SK-N-SH treated with all-trans-retinoic acid at 6 μM for 48 hours (cell line): ENCODE results near the gene ZCCHC14.

Source experiments
- ATAC-seq: fragments of 200-7000 bp; cut with Tn5 transposase; 3 replicates; pipeline ENCODE4 v1.9.1; 2020; ENCODE audit warnings: mild to moderate bottlenecking, moderate library complexity
- ARNTL ChIP-seq: fragments of 450-650 bp; formaldehyde crosslinking; IDR thresholded peaks from 2 replicates; pipeline ENCODE4 v1.5.0; 2020; ENCODE audit warnings: low read depth, mild to moderate bottlenecking, moderate library complexity, borderline replicate concordance
- BACH2 ChIP-seq: fragments of 250-450 bp; sonication (Bioruptor Pico); IDR thresholded peaks from 2 replicates; pipeline ENCODE4 v1.9.0; 2021; ENCODE audit warnings: mild to moderate bottlenecking, borderline replicate concordance
- CSDC2 ChIP-seq: fragments of 250-450 bp; sonication (Bioruptor Pico); IDR thresholded peaks from 2 replicates; pipeline ENCODE4 v1.5.0; 2020; ENCODE audit warnings: mild to moderate bottlenecking, moderate library complexity
- ESRRG ChIP-seq: fragments of 250-450 bp; sonication (Bioruptor Pico); IDR thresholded peaks from 2 replicates; pipeline ENCODE4 v1.6.1; 2021; ENCODE audit warnings: mild to moderate bottlenecking
- ISL1 ChIP-seq: fragments of 250-450 bp; sonication (Bioruptor Pico); IDR thresholded peaks from 2 replicates; pipeline ENCODE4 v2.1.2; 2022; ENCODE audit warnings: mild to moderate bottlenecking, moderate library complexity
- OSR1 ChIP-seq: fragments of 250-450 bp; sonication (Bioruptor Pico); IDR thresholded peaks from 2 replicates; pipeline ENCODE4 v1.8.0; 2022; ENCODE audit warnings: moderate library complexity, mild to moderate bottlenecking, inconsistent platforms
- RARB ChIP-seq: fragments of 250-450 bp; sonication (Bioruptor Pico); IDR thresholded peaks from 2 replicates; pipeline ENCODE4 v1.8.0; 2021; ENCODE audit warnings: mild to moderate bottlenecking, moderate library complexity
- SNAI2 ChIP-seq: fragments of 250-450 bp; sonication (Bioruptor Pico); IDR thresholded peaks from 2 replicates; pipeline ENCODE4 v1.5.0; 2020; ENCODE audit warnings: mild to moderate bottlenecking, moderate library complexity
- TCF4 ChIP-seq: fragments of 250-450 bp; sonication (Bioruptor Pico); IDR thresholded peaks from 2 replicates; pipeline ENCODE4 v1.8.0; 2021; ENCODE audit warnings: mild to moderate bottlenecking, moderate library complexity, borderline replicate concordance
- ZFP3 ChIP-seq: fragments of 250-450 bp; sonication (Bioruptor Pico); IDR thresholded peaks from 2 replicates; pipeline ENCODE4 v1.5.0; 2020; ENCODE audit warnings: mild to moderate bottlenecking, moderate library complexity
- ZFP30 ChIP-seq: fragments of 450-650 bp; formaldehyde crosslinking; IDR thresholded peaks from 2 replicates; pipeline ENCODE4 v1.5.0; 2022; ENCODE audit warnings: mild to moderate bottlenecking, moderate library complexity
- ZNF565 ChIP-seq: fragments of 450-650 bp; formaldehyde crosslinking; conservative IDR thresholded peaks from 2 replicates; pipeline ENCODE4 v1.5.0; 2020; ENCODE audit warnings: low read depth, mild to moderate bottlenecking, moderate library complexity
- ZNF70 ChIP-seq: fragments of 450-650 bp; formaldehyde crosslinking; IDR thresholded peaks from 2 replicates; pipeline ENCODE4 v1.5.0; 2020; ENCODE audit warnings: mild to moderate bottlenecking, moderate library complexity
- ZNF8 ChIP-seq: fragments of 450-650 bp; formaldehyde crosslinking; IDR thresholded peaks from 2 replicates; pipeline ENCODE4 v1.5.0; 2020; ENCODE audit warnings: mild to moderate bottlenecking, moderate library complexity
- TF ChIP-seq, protein P1 (sequence below): fragments of 250-450 bp; sonication (Bioruptor Pico); IDR thresholded peaks from 2 replicates; pipeline ENCODE4 v1.8.0; 2021; ENCODE audit warnings: low read depth, mild to moderate bottlenecking, moderate library complexity, borderline replicate concordance
- TF ChIP-seq, protein P2 (sequence below): fragments of 250-450 bp; sonication (Bioruptor Pico); IDR thresholded peaks from 2 replicates; pipeline ENCODE4 v1.5.0; 2020; ENCODE audit warnings: mild to moderate bottlenecking, moderate library complexity
- TF ChIP-seq, protein P3 (sequence below): fragments of 250-450 bp; sonication (Bioruptor Pico); IDR thresholded peaks from 2 replicates; pipeline ENCODE4 v1.8.0; 2020; ENCODE audit warnings: mild to moderate bottlenecking, moderate library complexity, borderline replicate concordance
- TF ChIP-seq, protein P4 (sequence below): fragments of 250-450 bp; sonication (Bioruptor Pico); IDR thresholded peaks from 2 replicates; pipeline ENCODE4 v1.5.1; 2021; ENCODE audit warnings: mild to moderate bottlenecking, moderate library complexity
- TF ChIP-seq, protein P5 (sequence below): fragments of 250-450 bp; sonication (Bioruptor Pico); IDR thresholded peaks from 2 replicates; pipeline ENCODE4 v1.5.1; 2020; ENCODE audit warnings: low read depth, mild to moderate bottlenecking, moderate library complexity

ZCCHC14 gene

DNA sequence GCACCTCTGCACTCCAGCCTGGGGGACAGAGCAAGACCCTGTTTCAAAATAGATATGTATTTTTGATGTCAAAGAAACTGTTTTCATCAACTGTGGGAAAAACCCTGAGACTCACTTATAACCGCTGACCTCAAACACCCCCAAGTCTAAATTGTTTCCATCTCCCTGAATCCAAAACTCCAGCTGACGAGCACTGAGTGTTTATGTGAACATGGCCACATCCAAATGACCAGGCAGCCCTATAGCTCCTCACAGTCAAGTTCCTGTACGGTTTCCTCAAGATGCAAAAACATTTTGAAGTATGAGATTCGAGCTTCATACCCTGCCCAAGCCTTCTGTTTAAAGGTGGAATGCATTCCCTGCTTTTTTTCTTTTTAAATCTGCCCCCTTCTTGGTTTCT, 45.3 kb upstream of the ZCCHC14 start:
- no peak for ATAC-seq
- TF ChIP-seq SNAI2 (CRISPR knock-in tag) (no peak), ZNF70 (CRISPR knock-in tag) (no peak), ZFP3 (CRISPR knock-in tag) (no peak), OSR1 (CRISPR knock-in tag) (no peak), BACH2 (no peak), ZNF8 (no peak), ISL1 (CRISPR knock-in tag) (no peak), TCF4 (CRISPR knock-in tag) (no peak), RARB (CRISPR knock-in tag) (no peak), ZFP30 (no peak), ARNTL (CRISPR knock-in tag) (no peak), ESRRG (no peak)
- TF ChIP-seq, protein P1, sequence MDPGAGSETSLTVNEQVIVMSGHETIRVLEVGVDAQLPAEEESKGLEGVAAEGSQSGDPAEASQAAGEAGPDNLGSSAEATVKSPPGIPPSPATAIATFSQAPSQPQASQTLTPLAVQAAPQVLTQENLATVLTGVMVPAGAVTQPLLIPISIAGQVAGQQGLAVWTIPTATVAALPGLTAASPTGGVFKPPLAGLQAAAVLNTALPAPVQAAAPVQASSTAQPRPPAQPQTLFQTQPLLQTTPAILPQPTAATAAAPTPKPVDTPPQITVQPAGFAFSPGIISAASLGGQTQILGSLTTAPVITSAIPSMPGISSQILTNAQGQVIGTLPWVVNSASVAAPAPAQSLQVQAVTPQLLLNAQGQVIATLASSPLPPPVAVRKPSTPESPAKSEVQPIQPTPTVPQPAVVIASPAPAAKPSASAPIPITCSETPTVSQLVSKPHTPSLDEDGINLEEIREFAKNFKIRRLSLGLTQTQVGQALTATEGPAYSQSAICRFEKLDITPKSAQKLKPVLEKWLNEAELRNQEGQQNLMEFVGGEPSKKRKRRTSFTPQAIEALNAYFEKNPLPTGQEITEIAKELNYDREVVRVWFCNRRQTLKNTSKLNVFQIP (CRISPR knock-in tag) = no peak
- TF ChIP-seq, protein P2, sequence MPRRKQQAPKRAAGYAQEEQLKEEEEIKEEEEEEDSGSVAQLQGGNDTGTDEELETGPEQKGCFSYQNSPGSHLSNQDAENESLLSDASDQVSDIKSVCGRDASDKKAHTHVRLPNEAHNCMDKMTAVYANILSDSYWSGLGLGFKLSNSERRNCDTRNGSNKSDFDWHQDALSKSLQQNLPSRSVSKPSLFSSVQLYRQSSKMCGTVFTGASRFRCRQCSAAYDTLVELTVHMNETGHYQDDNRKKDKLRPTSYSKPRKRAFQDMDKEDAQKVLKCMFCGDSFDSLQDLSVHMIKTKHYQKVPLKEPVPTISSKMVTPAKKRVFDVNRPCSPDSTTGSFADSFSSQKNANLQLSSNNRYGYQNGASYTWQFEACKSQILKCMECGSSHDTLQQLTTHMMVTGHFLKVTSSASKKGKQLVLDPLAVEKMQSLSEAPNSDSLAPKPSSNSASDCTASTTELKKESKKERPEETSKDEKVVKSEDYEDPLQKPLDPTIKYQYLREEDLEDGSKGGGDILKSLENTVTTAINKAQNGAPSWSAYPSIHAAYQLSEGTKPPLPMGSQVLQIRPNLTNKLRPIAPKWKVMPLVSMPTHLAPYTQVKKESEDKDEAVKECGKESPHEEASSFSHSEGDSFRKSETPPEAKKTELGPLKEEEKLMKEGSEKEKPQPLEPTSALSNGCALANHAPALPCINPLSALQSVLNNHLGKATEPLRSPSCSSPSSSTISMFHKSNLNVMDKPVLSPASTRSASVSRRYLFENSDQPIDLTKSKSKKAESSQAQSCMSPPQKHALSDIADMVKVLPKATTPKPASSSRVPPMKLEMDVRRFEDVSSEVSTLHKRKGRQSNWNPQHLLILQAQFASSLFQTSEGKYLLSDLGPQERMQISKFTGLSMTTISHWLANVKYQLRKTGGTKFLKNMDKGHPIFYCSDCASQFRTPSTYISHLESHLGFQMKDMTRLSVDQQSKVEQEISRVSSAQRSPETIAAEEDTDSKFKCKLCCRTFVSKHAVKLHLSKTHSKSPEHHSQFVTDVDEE (CRISPR knock-in tag) = no peak
- TF ChIP-seq, protein P3, sequence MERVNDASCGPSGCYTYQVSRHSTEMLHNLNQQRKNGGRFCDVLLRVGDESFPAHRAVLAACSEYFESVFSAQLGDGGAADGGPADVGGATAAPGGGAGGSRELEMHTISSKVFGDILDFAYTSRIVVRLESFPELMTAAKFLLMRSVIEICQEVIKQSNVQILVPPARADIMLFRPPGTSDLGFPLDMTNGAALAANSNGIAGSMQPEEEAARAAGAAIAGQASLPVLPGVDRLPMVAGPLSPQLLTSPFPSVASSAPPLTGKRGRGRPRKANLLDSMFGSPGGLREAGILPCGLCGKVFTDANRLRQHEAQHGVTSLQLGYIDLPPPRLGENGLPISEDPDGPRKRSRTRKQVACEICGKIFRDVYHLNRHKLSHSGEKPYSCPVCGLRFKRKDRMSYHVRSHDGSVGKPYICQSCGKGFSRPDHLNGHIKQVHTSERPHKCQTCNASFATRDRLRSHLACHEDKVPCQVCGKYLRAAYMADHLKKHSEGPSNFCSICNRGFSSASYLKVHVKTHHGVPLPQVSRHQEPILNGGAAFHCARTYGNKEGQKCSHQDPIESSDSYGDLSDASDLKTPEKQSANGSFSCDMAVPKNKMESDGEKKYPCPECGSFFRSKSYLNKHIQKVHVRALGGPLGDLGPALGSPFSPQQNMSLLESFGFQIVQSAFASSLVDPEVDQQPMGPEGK (CRISPR knock-in tag) = no peak
- TF ChIP-seq, protein P4, sequence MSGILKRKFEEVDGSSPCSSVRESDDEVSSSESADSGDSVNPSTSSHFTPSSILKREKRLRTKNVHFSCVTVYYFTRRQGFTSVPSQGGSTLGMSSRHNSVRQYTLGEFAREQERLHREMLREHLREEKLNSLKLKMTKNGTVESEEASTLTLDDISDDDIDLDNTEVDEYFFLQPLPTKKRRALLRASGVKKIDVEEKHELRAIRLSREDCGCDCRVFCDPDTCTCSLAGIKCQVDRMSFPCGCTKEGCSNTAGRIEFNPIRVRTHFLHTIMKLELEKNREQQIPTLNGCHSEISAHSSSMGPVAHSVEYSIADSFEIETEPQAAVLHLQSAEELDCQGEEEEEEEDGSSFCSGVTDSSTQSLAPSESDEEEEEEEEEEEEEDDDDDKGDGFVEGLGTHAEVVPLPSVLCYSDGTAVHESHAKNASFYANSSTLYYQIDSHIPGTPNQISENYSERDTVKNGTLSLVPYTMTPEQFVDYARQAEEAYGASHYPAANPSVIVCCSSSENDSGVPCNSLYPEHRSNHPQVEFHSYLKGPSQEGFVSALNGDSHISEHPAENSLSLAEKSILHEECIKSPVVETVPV (CRISPR knock-in tag) = no peak
- TF ChIP-seq, protein P5, sequence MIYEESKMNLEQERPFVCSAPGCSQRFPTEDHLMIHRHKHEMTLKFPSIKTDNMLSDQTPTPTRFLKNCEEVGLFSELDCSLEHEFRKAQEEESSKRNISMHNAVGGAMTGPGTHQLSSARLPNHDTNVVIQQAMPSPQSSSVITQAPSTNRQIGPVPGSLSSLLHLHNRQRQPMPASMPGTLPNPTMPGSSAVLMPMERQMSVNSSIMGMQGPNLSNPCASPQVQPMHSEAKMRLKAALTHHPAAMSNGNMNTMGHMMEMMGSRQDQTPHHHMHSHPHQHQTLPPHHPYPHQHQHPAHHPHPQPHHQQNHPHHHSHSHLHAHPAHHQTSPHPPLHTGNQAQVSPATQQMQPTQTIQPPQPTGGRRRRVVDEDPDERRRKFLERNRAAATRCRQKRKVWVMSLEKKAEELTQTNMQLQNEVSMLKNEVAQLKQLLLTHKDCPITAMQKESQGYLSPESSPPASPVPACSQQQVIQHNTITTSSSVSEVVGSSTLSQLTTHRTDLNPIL (CRISPR knock-in tag) = no peak

DNA sequence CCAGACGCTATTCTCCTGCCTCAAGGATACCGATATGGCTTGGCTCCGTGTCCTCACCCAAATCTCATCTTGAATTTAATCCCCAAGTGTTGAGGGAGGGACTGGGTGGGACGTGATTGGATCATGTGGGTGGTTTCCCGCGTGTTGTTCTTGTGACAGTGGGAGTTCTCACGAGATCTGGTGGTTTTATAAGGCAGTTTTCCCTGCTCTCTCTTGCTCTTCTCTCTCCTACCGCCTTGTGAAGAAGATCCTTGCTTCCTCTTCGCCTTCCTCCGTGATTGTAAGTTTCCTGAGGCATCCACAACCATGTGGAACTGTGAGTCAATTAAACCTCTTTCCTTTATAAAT, 43.9 kb upstream of the ZCCHC14 start:
- ATAC-seq = no peak
- TF ChIP-seq ZNF565 (CRISPR knock-in tag) (no peak), RARB (CRISPR knock-in tag) (no peak), ZNF8 (no peak), TCF4 (CRISPR knock-in tag) (no peak)
- TF ChIP-seq, protein P4 (CRISPR knock-in tag) = no peak
- TF ChIP-seq, all 23 proteins: peak for 0

DNA sequence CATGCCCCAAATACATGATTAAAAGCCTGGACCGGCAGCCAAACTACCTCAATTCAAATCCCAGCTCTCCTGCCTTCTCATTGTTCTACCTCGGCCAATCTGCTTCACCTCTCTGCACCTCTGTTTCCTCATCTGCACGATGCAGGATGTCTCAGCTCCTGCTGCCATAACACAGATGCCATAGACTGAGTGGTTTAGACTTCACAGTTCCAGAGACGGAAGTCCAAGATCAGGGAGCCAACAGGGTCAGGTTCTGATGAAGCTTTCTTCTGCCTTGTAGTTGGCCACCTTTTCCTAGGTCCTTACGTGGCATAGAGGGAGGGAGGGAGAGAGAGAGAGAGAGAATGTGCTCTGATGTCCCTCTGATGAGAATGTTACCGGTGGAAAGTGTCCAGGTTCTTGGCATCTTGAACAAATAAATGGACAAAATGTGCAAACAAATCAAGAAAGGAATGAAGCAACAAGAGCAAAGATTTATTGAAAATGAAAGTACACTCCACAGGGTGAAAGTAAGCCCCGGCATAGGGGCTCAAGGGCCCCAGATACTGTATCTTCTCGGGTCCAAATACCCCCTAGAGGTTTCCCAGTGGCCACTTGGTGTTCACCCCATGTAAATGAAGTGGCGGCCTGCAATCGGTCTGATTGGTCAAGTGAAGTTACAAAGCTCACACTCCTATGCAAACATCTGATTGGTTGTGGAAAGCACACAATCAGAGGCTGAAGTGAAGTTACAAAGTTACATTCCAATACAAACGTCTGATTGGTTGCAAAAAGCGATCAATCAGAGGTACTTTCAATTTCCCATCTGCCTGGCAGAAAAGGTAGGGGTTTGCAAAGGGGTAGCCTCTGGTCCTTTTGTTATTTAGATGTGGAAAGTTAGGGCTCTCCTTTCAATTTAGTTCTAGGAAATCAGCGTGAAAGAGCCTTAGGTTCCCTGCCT, 43.3 kb upstream of the ZCCHC14 start:
- no peak for ATAC-seq

More for the DNA sequence above, 43.3 kb upstream of the ZCCHC14 start:
- TF ChIP-seq CSDC2 (CRISPR knock-in tag) = no peak
- TF ChIP-seq SNAI2 (CRISPR knock-in tag) = no peak
